Activated T-helper 1 cell treated with Interleukin-2 at 50 U/mL for 16 hours (primary cell): Measurements from ENCODE around the gene CELA2A.
"Not testable (repeated sequence)": the region's sequence is repeated elsewhere in the genome, so short reads cannot be mapped to it uniquely, and the experiment has no call there.

Source experiments
- DNase-seq: peaks from one replicate; pipeline ENCODE4 v3.0.0-alpha.2; 2020; ENCODE audit warnings: low read depth

Gene CELA2A

DNA sequence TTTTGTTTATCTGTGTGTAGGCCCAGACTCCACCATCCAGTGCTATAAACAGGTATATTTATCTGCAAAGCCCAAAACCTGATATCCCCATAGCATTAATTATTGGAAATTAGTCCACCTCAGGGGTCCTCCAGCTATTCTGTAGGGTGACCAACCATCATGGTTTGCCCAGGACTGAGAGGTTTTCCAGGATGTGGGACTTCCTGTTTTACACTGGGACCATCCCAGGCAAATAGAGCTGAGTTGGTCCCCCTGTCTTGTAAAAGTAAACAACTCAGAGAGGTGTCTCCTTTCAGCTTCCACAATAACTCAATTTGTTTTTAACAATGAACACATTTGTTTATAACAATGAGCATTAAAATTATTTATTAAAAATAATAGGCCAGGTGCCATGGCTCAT, 11.6 kb downstream of the CELA2A start:
- no peak for DNase-seq

DNA sequence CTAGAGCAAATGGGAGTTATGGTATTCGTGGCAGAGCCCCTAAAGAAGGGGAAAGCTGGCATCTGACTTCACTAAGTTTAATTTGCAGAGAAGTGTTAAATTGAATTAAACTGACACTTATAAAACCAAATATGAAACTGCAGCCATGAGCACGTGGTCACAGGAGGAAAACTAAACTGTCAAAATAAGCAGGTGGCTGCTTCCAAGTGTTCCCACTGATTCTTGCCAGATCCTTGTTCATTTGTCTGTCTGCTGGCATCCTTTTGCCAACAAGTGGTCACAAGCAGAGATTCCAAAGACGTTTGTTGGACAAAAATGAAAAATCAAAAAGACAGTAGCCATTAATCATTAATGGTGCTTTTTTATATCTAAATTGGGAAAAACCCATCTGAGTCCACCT, 12.8 kb downstream of the CELA2A start:
- DNase-seq = no peak

DNA sequence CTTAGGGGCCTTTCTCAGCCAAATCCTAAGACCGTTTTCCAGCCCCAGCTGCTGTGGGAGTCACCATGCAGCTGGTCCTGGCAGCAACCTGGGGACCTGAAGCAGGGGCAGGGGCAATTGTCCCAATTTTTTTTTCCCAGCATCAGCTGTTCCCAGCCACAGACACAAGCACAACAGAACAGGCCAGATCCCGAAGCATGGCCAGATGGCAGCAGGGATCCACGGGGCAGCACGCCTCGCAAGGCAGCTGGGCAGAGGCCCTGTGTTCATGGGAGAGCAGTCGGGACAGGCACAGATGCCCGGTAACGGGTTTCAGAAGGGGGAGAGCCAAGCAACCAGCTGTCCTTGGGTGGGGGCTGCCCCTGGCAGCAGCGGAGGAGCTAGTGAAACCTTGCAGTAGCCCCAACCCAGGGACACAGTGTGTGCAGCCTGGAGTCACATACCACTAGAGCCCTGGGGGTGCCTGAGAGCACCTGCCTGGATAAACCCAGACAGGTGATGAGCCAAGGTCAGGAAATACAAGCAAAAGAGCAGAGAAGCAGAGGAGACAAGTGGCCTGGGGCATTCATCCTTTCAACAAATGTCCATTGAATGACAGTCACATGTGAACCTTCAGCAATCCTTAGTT, 13.4 kb downstream of the CELA2A start:
- DNase-seq = not testable (repeated sequence)

DNA sequence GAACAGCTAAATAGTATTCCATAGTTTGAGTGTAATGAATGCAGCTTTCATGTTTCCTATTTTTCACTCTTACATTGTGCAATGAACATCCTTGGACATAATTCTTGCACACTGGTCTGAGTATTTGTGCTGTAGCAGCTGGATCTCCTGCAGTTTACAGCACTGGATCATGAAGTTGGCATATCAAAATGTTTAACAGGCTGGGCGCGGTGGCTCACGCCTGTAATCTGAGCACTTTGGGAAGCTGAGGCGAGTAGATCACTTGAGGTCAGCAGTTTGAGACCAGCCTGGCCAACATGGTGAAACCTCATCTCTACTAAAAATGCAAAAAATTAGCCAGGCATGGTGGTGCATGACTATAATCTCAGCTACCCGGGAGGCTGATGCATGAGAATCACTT, 14.5 kb downstream of the CELA2A start:
- not testable (repeated sequence) for DNase-seq

DNA sequence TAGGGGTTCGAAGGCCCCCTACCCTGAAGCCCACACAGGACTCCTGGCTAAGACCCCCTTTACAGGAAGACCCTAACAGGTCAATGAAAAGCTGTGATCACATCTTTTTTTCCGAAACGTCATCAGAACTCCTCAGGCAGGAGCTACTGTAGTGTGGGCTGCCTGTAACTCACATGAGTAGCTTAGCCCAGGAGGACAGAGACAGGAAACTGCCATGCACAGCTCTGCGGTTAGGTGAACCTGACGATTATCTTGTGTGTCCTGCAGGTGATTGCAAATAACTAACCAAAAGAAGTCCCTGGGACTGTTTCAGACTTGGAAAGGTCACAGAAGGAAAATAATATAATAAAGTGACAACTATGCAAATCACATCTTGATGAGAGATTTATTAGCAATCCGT, 15.2 kb downstream of the CELA2A start:
- not testable (repeated sequence) for DNase-seq

DNA sequence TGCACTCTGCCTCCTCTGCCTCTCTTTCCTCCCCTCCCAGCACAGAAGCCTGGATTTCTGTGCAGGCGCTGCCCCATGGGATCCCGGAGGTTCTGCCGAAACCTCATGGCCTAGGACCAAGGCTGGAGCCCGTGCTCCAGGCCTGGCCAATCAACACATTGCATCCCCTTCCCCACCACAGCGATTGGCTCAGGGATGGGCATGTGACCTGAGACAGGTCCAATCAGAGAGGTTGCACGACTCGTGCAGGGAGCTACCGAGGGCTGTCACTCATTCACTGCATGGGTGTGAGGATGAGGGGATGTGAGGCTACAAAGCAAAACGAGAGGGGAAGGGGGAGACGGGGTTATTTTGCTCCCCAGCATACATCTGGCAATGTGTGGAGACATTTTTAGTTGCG, 16.1 kb downstream of the CELA2A start:
- DNase-seq = no peak

DNA sequence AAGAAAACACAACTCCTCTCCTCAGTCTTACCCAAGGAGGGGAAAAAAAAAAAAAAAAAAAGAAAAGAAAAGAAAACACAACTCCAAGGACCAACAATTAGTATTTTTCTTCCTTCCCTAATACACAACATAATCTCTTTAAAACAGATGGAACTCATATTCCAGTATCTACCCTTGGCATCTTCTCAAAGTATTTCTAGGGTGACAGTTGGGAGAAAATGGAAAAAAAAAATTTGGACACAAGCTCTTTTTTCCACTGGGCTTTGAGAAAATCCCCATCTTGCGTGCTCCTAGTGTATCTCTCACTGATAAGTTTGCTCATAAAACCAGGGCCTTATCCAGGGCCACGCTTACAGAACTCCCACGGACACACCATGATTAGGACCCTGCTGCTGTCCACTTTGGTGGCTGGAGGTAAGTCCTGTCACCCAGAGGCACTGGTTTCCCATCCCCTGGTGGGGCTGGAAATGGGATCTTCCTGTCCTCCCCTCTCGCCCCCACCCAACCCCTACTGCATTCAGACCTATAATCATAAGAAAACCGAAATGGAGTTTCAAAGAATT, 19.3 kb downstream of the CELA2A start, which contains the start of gene CELA2B:
Gene CELA2B (plus strand): TSS at position 353 of the 563 bp plus-strand sequence. CDS start 22 bp downstream, at position 375.
- DNase-seq = no peak

DNA sequence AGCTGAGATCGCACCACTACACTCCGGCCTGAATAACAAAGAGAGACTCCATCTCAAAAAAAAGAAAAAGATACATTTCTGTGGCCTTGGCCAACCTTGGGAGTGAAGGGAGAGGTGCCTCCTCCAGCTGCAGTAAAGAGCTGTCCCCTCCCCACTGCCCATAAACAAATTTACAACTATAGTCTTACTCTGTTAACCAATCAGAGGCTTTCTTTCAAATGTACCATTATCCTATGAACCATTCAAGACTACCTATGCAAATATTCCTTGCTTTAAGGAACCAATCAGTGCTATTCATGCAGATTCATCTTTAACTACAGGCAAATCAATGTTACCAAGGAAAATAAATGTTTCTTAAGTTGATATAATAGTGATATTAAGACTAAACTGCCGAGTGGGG, 20.4 kb downstream of the CELA2A start:
- DNase-seq = no peak

DNA sequence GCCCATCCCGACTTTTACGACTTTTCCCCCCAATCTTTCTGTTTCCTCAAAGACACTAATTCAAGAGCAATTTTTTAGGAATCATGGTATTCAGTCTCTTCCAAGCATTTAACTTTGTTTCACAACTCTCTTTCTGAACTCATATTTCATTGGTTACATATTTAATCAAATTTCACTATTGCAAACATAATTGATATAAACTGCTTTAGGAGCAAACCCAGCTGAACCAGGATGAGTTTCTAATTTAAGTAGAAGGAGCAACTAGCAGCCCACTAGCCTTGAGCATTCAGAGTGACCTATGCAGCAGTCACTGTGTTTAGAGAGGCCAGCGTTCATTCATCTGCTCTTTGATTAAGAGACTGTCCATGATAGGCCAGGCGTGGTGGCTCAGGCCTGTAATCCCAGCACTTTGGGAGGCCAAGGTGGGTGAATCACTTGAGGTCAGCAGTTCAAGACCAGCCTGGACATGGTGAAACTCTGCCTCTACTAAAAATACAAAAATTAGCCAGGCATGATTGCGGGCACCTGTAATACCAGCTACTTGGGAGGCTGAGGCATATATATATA, 21.2 kb downstream of the CELA2A start:
- DNase-seq = no peak

DNA sequence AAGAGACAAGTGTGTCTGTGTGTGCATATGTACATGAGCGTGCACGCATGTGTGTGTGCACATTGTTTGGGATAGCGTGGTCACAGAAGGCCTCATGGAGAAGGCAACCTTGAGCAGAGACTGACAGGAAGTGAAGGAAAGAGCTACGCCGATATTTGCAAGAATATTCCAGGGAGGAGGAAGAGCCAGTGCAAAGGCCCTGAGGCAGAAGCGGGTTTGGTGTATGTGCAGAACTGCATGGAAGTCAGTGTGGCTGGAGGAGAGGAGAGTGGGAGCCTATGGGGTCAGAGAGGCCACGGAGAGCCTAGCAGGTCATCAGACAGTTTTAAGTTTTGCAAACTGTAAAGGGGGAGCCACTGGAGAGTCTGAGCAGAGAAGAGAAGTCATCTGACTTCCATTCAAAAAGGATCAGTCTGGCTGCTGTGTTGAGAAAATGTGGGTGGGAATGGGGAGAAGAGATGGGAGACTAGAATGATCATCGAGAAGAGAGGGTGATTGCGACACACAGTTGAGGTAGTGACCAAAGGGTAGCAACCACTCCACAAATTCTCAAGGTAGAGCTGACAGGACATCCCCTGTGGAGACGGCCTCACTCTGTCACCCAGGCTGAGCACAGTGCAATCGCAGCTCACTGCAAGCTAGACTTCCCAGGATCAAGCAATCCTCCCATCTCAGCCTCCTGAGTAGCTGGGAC, 23.3 kb downstream of the CELA2A start:
- no peak for DNase-seq

DNA sequence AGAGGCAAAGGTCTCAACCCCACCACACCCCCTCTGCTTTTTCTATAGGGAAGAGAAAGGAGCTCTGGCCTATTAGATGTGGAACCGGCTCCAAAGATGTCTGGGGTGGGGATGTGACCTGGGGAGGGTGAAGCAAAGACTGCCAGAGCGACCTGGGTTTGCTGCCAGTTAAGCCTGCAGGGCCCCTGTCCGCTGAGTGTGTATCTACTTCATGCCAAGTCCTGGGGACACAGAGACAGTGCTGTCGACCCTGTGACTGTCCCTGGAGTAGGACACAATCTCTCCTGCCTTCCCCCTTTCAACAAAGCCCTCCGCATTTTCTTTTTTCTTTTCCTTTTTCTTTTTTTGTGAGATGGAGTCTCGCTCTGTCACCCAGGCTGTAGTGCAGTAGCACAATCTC, 25.9 kb downstream of the CELA2A start:
- DNase-seq = not testable (repeated sequence)

DNA sequence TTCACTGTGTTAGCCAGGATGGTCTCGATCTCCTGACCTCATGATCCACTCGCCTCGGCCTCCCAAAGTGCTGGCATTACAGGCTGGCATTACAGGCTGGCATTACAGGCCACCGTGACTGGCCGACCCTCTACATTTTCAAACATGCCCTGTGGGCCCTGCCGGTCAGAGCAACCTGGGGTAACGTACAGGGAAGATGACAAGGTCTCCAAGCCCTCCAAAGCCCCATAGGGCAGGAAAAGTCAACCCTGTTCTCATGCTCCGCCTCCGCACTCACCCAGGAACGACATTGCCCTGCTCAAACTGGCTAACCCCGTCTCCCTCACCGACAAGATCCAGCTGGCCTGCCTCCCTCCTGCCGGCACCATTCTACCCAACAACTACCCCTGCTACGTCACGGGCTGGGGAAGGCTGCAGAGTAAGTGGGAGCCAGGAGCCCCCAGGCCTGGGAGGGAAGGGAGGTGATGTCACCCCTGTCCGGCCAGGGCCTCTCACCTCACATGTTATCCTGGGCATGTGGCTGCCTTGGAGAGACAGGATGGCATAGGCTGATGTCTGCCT, 26.5 kb downstream of the CELA2A start:
- not testable (repeated sequence) for DNase-seq

DNA sequence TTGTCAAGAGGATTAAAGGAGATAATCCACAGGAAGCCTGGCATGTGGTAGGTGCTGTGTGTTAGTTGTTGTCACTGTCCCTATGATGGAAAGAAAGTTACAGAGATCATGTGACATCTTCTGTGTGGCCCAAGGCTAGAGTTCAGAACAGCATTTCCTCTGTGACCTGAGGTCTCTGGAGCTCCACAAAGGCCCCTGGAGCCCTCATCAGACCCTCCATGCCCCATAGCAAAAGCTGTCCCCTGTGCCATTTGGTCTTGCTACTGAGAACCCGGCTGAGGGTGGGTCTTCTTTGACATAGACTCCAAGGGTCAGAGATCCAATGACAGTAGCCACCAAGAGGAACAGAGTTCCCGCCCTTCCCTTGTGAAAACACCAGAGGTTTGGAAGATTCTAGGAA, 27.4 kb downstream of the CELA2A start:
- DNase-seq = no peak

DNA sequence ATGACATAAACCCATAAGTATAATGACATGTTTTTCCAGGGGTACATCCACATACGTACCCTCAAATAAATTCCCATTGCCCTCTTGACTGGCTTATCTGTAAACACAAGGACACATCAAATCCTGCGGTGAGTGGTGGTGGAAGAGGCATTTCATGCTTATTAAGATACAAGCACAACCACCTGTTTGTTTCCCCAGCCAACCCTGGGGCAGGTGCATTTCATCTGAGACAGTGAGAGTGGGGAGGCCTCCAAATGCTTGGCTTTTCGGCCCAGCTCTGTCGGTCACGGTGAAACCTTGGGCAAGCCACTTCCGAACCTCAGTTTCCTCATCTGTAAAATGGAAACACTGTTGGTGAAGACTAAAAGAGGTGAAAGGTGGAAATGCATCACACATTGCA, 27.9 kb downstream of the CELA2A start:
- not testable (repeated sequence) for DNase-seq

DNA sequence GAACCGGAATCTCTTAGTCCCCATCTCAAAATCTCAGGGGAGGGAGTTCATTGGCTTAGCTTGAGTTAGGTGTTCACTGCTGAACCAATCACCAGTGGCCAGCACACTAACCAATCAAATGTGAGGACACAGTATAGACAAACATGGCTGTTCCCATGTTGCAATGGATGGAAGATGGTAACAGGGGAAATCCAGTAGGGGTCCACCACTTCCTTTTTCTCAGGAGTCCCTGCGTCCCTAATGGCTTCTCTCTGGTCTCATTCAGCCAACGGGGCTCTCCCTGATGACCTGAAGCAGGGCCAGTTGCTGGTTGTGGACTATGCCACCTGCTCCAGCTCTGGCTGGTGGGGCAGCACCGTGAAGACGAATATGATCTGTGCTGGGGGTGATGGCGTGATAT, 29.1 kb downstream of the CELA2A start:
- DNase-seq = no peak

DNA sequence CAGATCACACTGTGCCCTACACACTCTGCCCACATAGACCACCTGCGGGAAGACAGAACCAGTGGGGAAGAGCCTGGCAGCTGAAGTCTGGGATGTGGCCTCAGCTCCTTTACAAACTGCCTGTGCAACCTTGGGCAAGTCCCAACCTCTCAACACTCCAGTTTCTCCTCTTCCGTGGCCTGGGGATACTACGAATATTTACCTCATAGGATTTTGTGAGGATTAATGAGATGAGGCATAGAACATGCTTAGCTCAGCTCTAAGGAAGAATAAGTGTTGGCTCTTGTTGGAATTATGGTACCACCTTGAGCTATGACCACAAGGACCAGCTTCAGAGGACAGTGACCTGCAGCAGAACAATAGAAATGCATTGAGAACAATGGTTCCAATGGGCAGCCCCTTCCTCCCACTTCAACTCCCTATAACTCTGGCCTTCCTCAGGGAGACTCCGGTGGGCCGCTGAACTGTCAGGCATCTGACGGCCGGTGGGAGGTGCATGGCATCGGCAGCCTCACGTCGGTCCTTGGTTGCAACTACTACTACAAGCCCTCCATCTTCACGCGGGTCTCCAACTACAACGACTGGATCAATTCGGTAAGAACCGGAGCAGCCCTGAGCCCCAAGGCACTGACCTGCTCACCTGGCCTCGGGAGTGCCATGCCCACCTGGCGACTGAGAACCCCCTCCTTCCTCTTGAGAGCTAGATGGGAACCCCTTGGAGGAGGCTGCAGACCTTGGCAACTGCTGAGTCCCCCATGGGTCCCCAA, 30.5 kb downstream of the CELA2A start:
- DNase-seq = not testable (repeated sequence)

DNA sequence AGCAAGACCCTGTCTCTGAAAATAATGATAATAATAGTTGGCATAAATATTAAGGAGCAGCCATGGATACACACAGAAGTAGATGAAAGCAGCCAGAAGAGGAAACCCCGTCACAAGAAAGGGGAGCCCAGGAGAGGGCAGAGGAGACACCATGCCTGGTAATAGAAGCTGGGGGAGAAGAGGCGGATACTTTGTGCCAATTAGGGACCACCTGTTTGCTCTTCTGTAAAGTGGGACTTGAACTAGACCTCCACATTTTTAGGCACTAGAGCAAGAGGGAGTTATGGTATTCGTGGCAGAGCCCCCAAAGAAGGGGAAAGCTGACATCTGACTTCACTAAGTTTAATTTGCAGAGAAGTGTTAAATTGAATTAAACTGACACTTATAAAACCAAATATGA, 31.8 kb downstream of the CELA2A start:
- DNase-seq = no peak

DNA sequence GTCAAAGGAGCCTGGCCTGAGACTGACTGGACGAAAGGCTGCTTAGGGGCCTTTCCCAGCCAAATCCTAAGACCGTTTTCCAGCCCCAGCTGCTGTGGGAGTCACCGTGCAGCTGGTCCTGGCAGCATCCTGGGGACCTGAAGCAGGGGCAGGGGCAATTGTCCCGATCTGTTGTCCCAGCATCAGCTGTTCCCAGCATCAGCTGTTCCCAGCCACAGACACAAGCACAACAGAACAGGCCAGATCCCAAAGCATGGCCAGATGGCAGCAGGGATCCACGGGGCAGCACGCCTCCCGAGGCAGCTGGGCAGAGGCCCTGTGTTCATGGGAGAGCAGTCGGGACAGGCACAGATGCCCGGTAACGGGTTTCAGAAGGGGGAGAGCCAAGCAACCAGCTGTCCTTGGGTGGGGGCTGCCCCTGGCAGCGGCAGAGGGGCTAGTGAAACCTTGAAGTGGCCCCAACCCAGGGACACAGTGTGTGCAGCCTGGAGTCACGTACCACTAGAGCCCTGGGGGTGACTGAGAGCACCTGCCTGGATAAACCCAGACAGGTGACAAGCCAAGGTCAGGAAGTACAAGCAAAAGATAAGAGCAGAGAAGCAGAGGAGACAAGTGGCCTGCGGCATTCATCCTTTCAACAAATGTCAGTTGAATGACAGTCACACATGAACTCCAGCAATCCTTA, 32.7 kb downstream of the CELA2A start:
- no peak for DNase-seq

DNA sequence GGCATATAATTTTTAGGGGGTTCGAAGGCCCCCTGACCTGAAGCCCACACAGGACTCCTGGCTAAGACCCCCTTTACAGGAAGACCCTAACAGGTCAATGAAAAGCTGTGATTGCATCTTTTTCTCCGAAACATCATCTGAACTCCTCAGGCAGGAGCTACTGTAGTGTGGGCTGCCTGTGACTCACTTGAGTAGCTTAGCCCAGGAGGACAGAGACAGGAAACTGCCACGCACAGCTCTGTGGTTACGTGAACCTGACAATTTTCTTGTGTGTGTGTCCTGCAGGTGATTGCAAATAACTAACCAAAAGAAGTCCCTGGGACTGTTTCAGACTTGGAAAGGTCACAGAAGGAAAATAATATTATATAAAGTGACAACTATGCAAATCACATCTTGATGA, 34.5 kb downstream of the CELA2A start:
- DNase-seq = not testable (repeated sequence)

DNA sequence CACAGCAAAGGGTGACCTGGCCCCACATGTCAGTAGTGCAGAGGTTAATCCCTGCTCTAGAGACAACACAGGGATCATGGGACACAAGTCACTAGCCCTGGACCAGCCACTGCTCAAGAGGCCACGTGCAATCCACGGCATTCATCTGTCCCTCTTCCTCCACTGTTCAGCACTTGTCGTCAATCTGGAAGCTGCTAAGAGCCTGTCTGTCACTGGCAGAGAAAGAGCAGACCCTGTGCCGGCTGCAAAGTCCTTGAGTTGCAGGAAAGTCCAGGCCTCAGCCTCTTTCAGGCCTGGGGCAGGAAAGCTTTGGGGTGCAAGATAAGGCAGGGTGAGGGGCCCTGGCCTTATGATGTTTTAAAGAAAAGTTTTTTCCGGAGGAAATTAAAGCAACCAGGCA, 36.1 kb downstream of the CELA2A start:
- no peak for DNase-seq

DNA sequence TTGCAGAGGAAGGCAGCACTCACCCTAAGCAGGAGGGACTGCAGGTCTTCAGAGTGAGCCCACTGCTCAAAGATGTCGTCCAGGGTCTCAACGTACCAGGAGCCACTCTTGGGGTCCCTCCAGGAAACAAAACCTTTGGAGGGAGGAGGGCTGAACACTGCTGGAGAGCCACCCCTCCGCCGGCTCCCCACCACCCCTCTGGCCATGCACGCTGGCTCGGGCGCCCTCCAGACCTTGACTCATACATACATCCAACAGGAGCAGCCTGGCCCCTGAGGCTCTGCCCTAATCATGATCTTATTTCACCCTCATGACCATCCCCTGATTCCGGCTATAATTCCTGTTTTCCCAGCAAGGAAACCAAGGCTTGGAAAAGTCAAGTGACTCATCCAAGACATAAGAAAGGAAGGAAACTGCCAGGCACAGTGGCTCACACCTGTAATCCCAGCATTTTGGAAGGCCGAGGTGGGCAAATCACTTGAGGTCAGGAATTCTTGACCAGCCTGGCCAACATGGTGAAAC, 37.4 kb downstream of the CELA2A start:
- no peak for DNase-seq
